Liver (tissue), 9 donors: ENCODE data around the gene COL6A6. TPM values are rescaled to one million over a fixed set of nuclear protein-coding genes. Genes with fewer than 3 reads are reported as not detected.

ENCODE experiments used
- DNase-seq: peaks from one replicate; pipeline ENCODE4 v3.0.0-alpha.2; 2017; ENCODE audit warnings: low spot score
- H3K27ac ChIP-seq, 2 donors: one replicate each; pipeline ENCODE4 v1.7.0; 2013; ENCODE audit warnings: inconsistent platforms in 2 of 2, low read length in 2 of 2, control low read depth in 1 of 2, low read depth in 1 of 2, mild to moderate bottlenecking in 1 of 2
- H3K27me3 ChIP-seq, 4 donors: one replicate each; pipeline versions ENCODE4 v1.6.1 to v1.7.0; 2013; ENCODE audit warnings: low read length in 3 of 4, inconsistent platforms in 1 of 4, mild to moderate bottlenecking in 1 of 4, moderate library complexity in 1 of 4; ENCODE audit not compliant: control insufficient read depth in 4 of 4, insufficient read depth in 4 of 4
- H3K36me3 ChIP-seq, 4 donors: one replicate each; pipeline versions ENCODE4 v1.6.1 to v1.7.0; 2013; ENCODE audit warnings: low read length in 3 of 4, mild to moderate bottlenecking in 3 of 4, low read depth in 1 of 4, moderate library complexity in 1 of 4; ENCODE audit not compliant: control insufficient read depth in 4 of 4, insufficient read depth in 3 of 4
- H3K4me1 ChIP-seq, 4 donors: one replicate each; pipeline versions ENCODE4 v1.6.1 to v1.7.0; 2013; ENCODE audit warnings: low read length in 3 of 4, mild to moderate bottlenecking in 3 of 4, moderate library complexity in 1 of 4; ENCODE audit not compliant: control insufficient read depth in 4 of 4, insufficient read depth in 4 of 4
- H3K4me3 ChIP-seq, 3 donors: one replicate each; pipeline versions ENCODE4 v1.6.1 to v1.7.0; 2013; ENCODE audit warnings: low read length in 3 of 3, control low read depth in 1 of 3, low read depth in 1 of 3, mild to moderate bottlenecking in 1 of 3
- H3K9ac ChIP-seq, 2 donors: one replicate each; pipeline ENCODE4 v1.7.0; 2013; ENCODE audit warnings: low read length in 2 of 2, mild to moderate bottlenecking in 2 of 2, moderate library complexity in 2 of 2, control low read depth in 1 of 2, low read depth in 1 of 2
- H3K9me3 ChIP-seq, 4 donors: one replicate each; pipeline versions ENCODE4 v1.6.1 to v1.7.0; 2013; ENCODE audit warnings: low read length in 3 of 4; ENCODE audit not compliant: control insufficient read depth in 4 of 4
- EGR1 ChIP-seq, 2 donors: IDR thresholded peaks; 2 replicates each; pipeline ENCODE4 v1.6.1; 2016 to 2018; ENCODE audit warnings: antibody characterized with exemption in 2 of 2, low read depth in 2 of 2
- FOXA1 ChIP-seq: IDR thresholded peaks from 2 replicates; pipeline ENCODE4 v1.6.1; 2016; ENCODE audit warnings: antibody characterized with exemption
- FOXA2 ChIP-seq: IDR thresholded peaks from 2 replicates; pipeline ENCODE4 v1.6.1; 2016; ENCODE audit warnings: antibody characterized with exemption
- GABPA ChIP-seq, 2 donors: IDR thresholded peaks in 1 of 2; conservative IDR thresholded peaks in 1 of 2; 2 replicates each; pipeline ENCODE4 v1.6.1; 2016; ENCODE audit warnings: antibody characterized with exemption in 2 of 2, mild to moderate bottlenecking in 1 of 2, moderate library complexity in 1 of 2
- HNF4A ChIP-seq, 2 donors: conservative IDR thresholded peaks; 2 replicates each; pipeline ENCODE4 v1.6.1; 2016; ENCODE audit warnings: antibody characterized with exemption in 2 of 2, mild to moderate bottlenecking in 2 of 2
- NR2F2 ChIP-seq: IDR thresholded peaks from 2 replicates; pipeline ENCODE4 v1.6.1; 2016; ENCODE audit warnings: antibody characterized with exemption
- RAD21 ChIP-seq, 2 donors: IDR thresholded peaks; 2 replicates each; pipeline ENCODE4 v1.6.1; 2016; ENCODE audit warnings: antibody characterized with exemption in 2 of 2, mild to moderate bottlenecking in 2 of 2
- RXRA ChIP-seq, 2 donors: IDR thresholded peaks; 2 replicates each; pipeline ENCODE4 v1.6.1; 2017 to 2018; ENCODE audit warnings: antibody characterized with exemption in 2 of 2, mild to moderate bottlenecking in 1 of 2
- SP1 ChIP-seq: IDR thresholded peaks from 2 replicates; pipeline ENCODE4 v1.6.1; 2018; ENCODE audit warnings: antibody characterized with exemption, mild to moderate bottlenecking
- WGBS: extraction: QIAGEN DNeasy Blood & Tissue Kit; methylation state at CpG from one replicate; pipeline ENCODE4 v1.1.7; 2013; 5-methylcytosine and 5-hydroxymethylcytosine counted together
- polyA plus RNA-seq, 2 donors: library from polyadenylated mRNA; stranded (reverse) in 1 of 2; unstranded in 1 of 2; fragments of 200-250 nt in 1 of 2; fragments of >200 nt in 1 of 2; fragmentation: Nextera tagmentation in 1 of 2; extraction: Ambion mirVana in 1 of 2; gene quantifications; one replicate each; pipeline versions ENCODE4 v1.2.1 to v1.2.3, GENCODE V29; 2013 to 2015
- total RNA-seq, 2 donors: library from RNA; depleted of rRNA; stranded (reverse); fragments of >200 nt; gene quantifications; one replicate each; pipeline ENCODE4 v1.2.3, GENCODE V29; 2014
- TF ChIP-seq, protein P1 (sequence below): IDR thresholded peaks from 2 replicates; pipeline ENCODE4 v1.6.1; 2016; ENCODE audit warnings: antibody characterized with exemption, mild to moderate bottlenecking
- TF ChIP-seq, protein P2 (sequence below): IDR thresholded peaks from 2 replicates; pipeline ENCODE4 v1.6.1; 2016; ENCODE audit warnings: antibody characterized with exemption
- TF ChIP-seq, protein P3 (sequence below): IDR thresholded peaks from 2 replicates; pipeline ENCODE4 v1.6.1; 2016; ENCODE audit warnings: antibody characterized with exemption
- TF ChIP-seq, protein P4 (sequence below): IDR thresholded peaks from 2 replicates; pipeline ENCODE4 v1.6.1; 2016; ENCODE audit warnings: antibody characterized with exemption
- TF ChIP-seq, protein P5 (sequence below): fragments of 150-350 bp; IDR thresholded peaks from 2 replicates; pipeline ENCODE4 v1.5.1; 2017; ENCODE audit warnings: improper control_type of control experiment, low read depth, low read length; ENCODE audit not compliant: missing input control
- donor health status: healthy.
- donor health status: healthy.
- donor health status: healthy.
- donor health status: healthy.
- donor health status: healthy.

The COL6A6 gene
- total and polyA plus RNA-seq, 4 donors: 0.26 to 0.92 (median 0.43) TPM

DNA sequence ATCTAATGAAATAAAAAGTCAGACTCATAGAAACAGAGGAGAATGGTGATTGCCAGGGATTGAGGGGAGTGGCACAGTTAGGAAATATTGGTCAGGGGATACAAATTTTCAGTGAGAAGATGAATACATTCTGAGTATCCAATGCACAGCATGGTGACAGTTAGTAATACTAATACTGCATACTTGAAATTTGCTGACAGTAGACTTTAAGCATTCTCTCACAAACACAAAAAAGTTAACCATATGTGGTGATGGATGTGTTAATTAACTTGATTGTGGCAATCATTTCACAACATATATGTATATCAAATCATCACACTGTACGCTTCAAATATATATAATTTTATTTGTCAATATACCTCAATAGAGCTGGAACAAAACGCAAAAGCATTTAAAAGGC is 9.2 kb upstream of the COL6A6 start (continued):
- TF ChIP-seq, protein P1, sequence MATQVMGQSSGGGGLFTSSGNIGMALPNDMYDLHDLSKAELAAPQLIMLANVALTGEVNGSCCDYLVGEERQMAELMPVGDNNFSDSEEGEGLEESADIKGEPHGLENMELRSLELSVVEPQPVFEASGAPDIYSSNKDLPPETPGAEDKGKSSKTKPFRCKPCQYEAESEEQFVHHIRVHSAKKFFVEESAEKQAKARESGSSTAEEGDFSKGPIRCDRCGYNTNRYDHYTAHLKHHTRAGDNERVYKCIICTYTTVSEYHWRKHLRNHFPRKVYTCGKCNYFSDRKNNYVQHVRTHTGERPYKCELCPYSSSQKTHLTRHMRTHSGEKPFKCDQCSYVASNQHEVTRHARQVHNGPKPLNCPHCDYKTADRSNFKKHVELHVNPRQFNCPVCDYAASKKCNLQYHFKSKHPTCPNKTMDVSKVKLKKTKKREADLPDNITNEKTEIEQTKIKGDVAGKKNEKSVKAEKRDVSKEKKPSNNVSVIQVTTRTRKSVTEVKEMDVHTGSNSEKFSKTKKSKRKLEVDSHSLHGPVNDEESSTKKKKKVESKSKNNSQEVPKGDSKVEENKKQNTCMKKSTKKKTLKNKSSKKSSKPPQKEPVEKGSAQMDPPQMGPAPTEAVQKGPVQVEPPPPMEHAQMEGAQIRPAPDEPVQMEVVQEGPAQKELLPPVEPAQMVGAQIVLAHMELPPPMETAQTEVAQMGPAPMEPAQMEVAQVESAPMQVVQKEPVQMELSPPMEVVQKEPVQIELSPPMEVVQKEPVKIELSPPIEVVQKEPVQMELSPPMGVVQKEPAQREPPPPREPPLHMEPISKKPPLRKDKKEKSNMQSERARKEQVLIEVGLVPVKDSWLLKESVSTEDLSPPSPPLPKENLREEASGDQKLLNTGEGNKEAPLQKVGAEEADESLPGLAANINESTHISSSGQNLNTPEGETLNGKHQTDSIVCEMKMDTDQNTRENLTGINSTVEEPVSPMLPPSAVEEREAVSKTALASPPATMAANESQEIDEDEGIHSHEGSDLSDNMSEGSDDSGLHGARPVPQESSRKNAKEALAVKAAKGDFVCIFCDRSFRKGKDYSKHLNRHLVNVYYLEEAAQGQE: no peak

DNA sequence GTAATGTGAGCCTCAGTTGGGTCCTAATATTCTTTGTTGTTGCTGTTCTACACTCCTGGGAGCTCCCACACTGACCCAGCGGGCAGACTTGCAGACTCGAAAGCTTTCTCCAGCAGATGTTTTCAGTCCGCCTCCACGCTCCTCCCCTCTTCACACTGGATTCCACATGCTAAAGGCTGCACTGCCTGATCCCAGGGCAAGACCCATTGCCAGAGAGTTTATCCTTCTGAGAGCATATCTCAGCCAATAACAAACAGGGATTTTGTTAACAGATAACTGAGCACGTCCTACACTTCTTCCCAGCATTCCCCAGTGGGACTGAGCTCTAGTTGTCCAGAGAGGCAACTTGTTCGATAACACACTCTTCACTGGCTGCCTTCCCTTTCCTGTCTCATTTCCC is 8.0 kb upstream of the COL6A6 start:
- no peaks in the 10 kb centered on the region for H3K4me1 ChIP-seq
- no peak overlapping the region for H3K27ac ChIP-seq
- no peak overlapping the region for H3K4me3 ChIP-seq
- H3K36me3 ChIP-seq: no peaks in the 10 kb centered on the region
- no peak overlapping the region for H3K9ac ChIP-seq
- no peaks in the 10 kb centered on the region for H3K9me3 ChIP-seq
- no peak for DNase-seq
- peaks cover 0 to 8% (median 0%) of the 10 kb centered on the region in 4 donors for H3K27me3 ChIP-seq
- TF ChIP-seq EGR1 (IDR thresholded peaks at IDR 0.05; ENCODE audit: low read depth in 2 of 2) (no peak), HNF4A (conservative IDR thresholded peaks at IDR 0.05) (no peak), RXRA (IDR thresholded peaks at IDR 0.05) (peak in 1 of 2 donors; percentile 5), SP1 (no peak), FOXA1 (no peak), NR2F2 (peak; percentile 46), GABPA (IDR thresholded peaks at IDR 0.05 in 1 of 2, conservative IDR thresholded peaks at IDR 0.05 in 1 of 2) (no peak), FOXA2 (no peak)
- TF ChIP-seq, protein P2, sequence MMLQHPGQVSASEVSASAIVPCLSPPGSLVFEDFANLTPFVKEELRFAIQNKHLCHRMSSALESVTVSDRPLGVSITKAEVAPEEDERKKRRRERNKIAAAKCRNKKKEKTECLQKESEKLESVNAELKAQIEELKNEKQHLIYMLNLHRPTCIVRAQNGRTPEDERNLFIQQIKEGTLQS: no peak
- TF ChIP-seq, protein P3, sequence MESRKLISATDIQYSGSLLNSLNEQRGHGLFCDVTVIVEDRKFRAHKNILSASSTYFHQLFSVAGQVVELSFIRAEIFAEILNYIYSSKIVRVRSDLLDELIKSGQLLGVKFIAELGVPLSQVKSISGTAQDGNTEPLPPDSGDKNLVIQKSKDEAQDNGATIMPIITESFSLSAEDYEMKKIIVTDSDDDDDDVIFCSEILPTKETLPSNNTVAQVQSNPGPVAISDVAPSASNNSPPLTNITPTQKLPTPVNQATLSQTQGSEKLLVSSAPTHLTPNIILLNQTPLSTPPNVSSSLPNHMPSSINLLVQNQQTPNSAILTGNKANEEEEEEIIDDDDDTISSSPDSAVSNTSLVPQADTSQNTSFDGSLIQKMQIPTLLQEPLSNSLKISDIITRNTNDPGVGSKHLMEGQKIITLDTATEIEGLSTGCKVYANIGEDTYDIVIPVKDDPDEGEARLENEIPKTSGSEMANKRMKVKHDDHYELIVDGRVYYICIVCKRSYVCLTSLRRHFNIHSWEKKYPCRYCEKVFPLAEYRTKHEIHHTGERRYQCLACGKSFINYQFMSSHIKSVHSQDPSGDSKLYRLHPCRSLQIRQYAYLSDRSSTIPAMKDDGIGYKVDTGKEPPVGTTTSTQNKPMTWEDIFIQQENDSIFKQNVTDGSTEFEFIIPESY: no peak
- TF ChIP-seq, protein P4, sequence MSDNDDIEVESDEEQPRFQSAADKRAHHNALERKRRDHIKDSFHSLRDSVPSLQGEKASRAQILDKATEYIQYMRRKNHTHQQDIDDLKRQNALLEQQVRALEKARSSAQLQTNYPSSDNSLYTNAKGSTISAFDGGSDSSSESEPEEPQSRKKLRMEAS: peak; percentile 31
- WGBS: 48% methylated on average over 6 of the region's 6 CpGs

GRCh38 chr3:130514681-130515080 is 2.3 kb upstream of the COL6A6 start:
- Histone ChIP-seq H3K4me1 (peaks cover 0 to 2% (median 0%) of the 10 kb centered on the region in 4 donors), H3K36me3 (no peaks in the 10 kb centered on the region), H3K27ac (no peak overlapping the region), H3K9ac (no peak overlapping the region), H3K9me3 (peaks cover 0 to 5% (median 3%) of the 10 kb centered on the region in 4 donors), H3K4me3 (no peak overlapping the region), H3K27me3 (peaks cover 0 to 7% (median 5%) of the 10 kb centered on the region in 4 donors)
- WGBS: 43% methylated on average over 1 of the region's 1 CpG
- TF ChIP-seq, protein P5, sequence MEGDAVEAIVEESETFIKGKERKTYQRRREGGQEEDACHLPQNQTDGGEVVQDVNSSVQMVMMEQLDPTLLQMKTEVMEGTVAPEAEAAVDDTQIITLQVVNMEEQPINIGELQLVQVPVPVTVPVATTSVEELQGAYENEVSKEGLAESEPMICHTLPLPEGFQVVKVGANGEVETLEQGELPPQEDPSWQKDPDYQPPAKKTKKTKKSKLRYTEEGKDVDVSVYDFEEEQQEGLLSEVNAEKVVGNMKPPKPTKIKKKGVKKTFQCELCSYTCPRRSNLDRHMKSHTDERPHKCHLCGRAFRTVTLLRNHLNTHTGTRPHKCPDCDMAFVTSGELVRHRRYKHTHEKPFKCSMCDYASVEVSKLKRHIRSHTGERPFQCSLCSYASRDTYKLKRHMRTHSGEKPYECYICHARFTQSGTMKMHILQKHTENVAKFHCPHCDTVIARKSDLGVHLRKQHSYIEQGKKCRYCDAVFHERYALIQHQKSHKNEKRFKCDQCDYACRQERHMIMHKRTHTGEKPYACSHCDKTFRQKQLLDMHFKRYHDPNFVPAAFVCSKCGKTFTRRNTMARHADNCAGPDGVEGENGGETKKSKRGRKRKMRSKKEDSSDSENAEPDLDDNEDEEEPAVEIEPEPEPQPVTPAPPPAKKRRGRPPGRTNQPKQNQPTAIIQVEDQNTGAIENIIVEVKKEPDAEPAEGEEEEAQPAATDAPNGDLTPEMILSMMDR: no peak
- TF ChIP-seq SP1 (no peak), FOXA2 (no peak), RXRA (IDR thresholded peaks at IDR 0.05) (no peak), NR2F2 (no peak), RAD21 (IDR thresholded peaks at IDR 0.05) (no peak)
- TF ChIP-seq, protein P1: no peak
- TF ChIP-seq, protein P2: no peak
- no peak for DNase-seq
